Chondrocyte (in vitro differentiated cells): Measurements from ENCODE around the gene CADM1. TPM values are rescaled to one million over a fixed set of nuclear protein-coding genes. Genes with fewer than 3 reads are reported as not detected.
"Not testable (repeated sequence)": the region's sequence is repeated elsewhere in the genome, so short reads cannot be mapped to it uniquely, and the experiment has no call there.

ENCODE experiments used
- DNase-seq: peaks from one replicate; pipeline ENCODE4 v3.0.0; 2021; ENCODE audit warnings: mixed read lengths, low spot score
- H3K27ac Mint-ChIP-seq: one replicate; pipeline ENCODE4 v1.8.0; 2021; ENCODE audit warnings: mild to moderate bottlenecking, moderate library complexity, mixed read lengths; ENCODE audit not compliant: unreplicated experiment
- H3K27me3 Mint-ChIP-seq: 2 replicates; pipeline ENCODE4 v1.8.0; 2021; ENCODE audit warnings: low read depth, mixed read lengths
- H3K36me3 Mint-ChIP-seq: 2 replicates; pipeline ENCODE4 v1.8.0; 2021; ENCODE audit warnings: low read depth, mixed read lengths
- H3K4me1 Mint-ChIP-seq: 2 replicates; pipeline ENCODE4 v1.8.0; 2021; ENCODE audit warnings: low read depth, mild to moderate bottlenecking, mixed read lengths
- H3K4me3 Mint-ChIP-seq: one replicate; pipeline ENCODE4 v1.8.0; 2021; ENCODE audit warnings: mild to moderate bottlenecking, moderate library complexity, mixed read lengths; ENCODE audit not compliant: unreplicated experiment
- H3K9me3 Mint-ChIP-seq: 2 replicates; pipeline ENCODE4 v1.8.0; 2021; ENCODE audit warnings: low read depth, mixed read lengths
- CTCF ChIP-seq: fragments of 200-600 bp; sonication (generic); IDR thresholded peaks from 2 replicates; pipeline ENCODE4 v1.5.0; 2021; ENCODE audit warnings: antibody characterized with exemption, mild to moderate bottlenecking, moderate library complexity
- total RNA-seq: library from RNA; stranded (reverse); gene quantifications from 3 replicates; pipeline ENCODE4 v1.2.1, GENCODE V29; 2021

Gene CADM1
- total RNA-seq, 1 donor from 2014 or later: 29.0 TPM

GRCh38 chr11:115477410-115477809, 26.8 kb downstream of the CADM1 start:
- TF ChIP-seq CTCF: no peak
- Mint-ChIP-seq H3K27me3 (no peaks in the 10 kb centered on the region), H3K4me1 (no peaks in the 10 kb centered on the region), H3K4me3 (no peak overlapping the region), H3K36me3 (no peaks in the 10 kb centered on the region), H3K9me3 (no peaks in the 10 kb centered on the region), H3K27ac (no peak overlapping the region)
- DNase-seq: no peak

GRCh38 chr11:115476463-115477286, 27.5 kb downstream of the CADM1 start:
- no peak for DNase-seq
- Mint-ChIP-seq H3K4me1 (no peaks in the 10 kb centered on the region), H3K36me3 (no peaks in the 10 kb centered on the region), H3K27ac (no peak overlapping the region), H3K9me3 (no peaks in the 10 kb centered on the region), H3K27me3 (no peaks in the 10 kb centered on the region), H3K4me3 (no peak overlapping the region)
- no peak for TF ChIP-seq CTCF

GRCh38 chr11:115475564-115475963, 28.7 kb downstream of the CADM1 start:
- no peak overlapping the region for H3K4me3 Mint-ChIP-seq
- DNase-seq: no peak
- no peak overlapping the region for H3K27ac Mint-ChIP-seq
- H3K4me1 Mint-ChIP-seq: no peaks in the 10 kb centered on the region
- TF ChIP-seq CTCF: no peak
- H3K9me3 Mint-ChIP-seq: no peaks in the 10 kb centered on the region
- no peaks in the 10 kb centered on the region for H3K36me3 Mint-ChIP-seq
- no peaks in the 10 kb centered on the region for H3K27me3 Mint-ChIP-seq

- not testable (repeated sequence) for H3K9me3 Mint-ChIP-seq, H3K27me3 Mint-ChIP-seq, H3K27ac Mint-ChIP-seq, H3K36me3 Mint-ChIP-seq, H3K4me3 Mint-ChIP-seq, H3K4me1 Mint-ChIP-seq, DNase-seq
Measured at GRCh38 chr11:115474306-115474705, 29.9 kb downstream of the CADM1 start.

- no peaks in the 10 kb centered on the region for H3K36me3 Mint-ChIP-seq
Measured at GRCh38 chr11:115473167-115473566, 31.0 kb downstream of the CADM1 start.

More at GRCh38 chr11:115473167-115473566, 31.0 kb downstream of the CADM1 start:
- DNase-seq: no peak
- Mint-ChIP-seq H3K27me3 (no peaks in the 10 kb centered on the region), H3K4me3 (no peak overlapping the region), H3K4me1 (no peaks in the 10 kb centered on the region), H3K9me3 (no peaks in the 10 kb centered on the region), H3K27ac (no peak overlapping the region)
- TF ChIP-seq CTCF: no peak
